A549 (cell line): Measurements from ENCODE around the gene UGT1A9. TPM values are rescaled to one million over a fixed set of nuclear protein-coding genes. Genes with fewer than 3 reads are reported as not detected.

Experiments
- ATAC-seq, 2 experiments: fragments of 200-7000 bp in 1 of 2; fragments of >200 bp in 1 of 2; cut with Nextera tagmentation in 1 of 2; cut with Tn5 transposase in 1 of 2; 3 replicates each; pipeline versions ENCODE4 v1.8.0 to v1.9.1; 2018 to 2020; ENCODE audit warnings: mild to moderate bottlenecking in 1 of 2, moderate library complexity in 1 of 2
- CTCF ChIA-PET: fragments of 300-600 bp; sonication (Branson Sonifier 250); formaldehyde crosslinking; extraction: SDS; loops from one replicate; lab custom pipeline; 2021; ENCODE audit warnings: antibody characterized with exemption, inconsistent platforms; lab: Yijun Ruan, JAX
- POLR2A ChIA-PET: fragments of 350-600 bp; formaldehyde crosslinking; extraction: SDS; loops from one replicate; lab custom pipeline; 2021; ENCODE audit warnings: antibody characterized with exemption, inconsistent platforms; lab: Yijun Ruan, JAX
- DNase-seq, 2 experiments: peaks; one replicate each; pipeline versions ENCODE4 v3.0.0 to v3.0.0-alpha.2; 2011 to 2016; ENCODE audit warnings: low read depth in 1 of 2, low spot score in 1 of 2
- FAIRE-seq: peaks from 2 replicates; lab custom pipeline; 2011; peaks lifted over from hg19 to GRCh38; lab: Jason Lieb, UNC
- H3K27ac ChIP-seq, 2 experiments: fragments of >200 bp; sonication (Bioruptor Twin); formaldehyde crosslinking; 3 replicates each; pipeline ENCODE4 v1.5.1; 2016 to 2017
- H3K4me1 ChIP-seq: fragments of >200 bp; sonication (Bioruptor Twin); formaldehyde crosslinking; 3 replicates; pipeline ENCODE4 v1.6.1; 2016
- H3K4me2 ChIP-seq: fragments of >200 bp; sonication (Bioruptor Twin); formaldehyde crosslinking; 3 replicates; pipeline ENCODE4 v1.6.1; 2016
- H3K4me3 ChIP-seq: fragments of >200 bp; sonication (Bioruptor Twin); formaldehyde crosslinking; 3 replicates; pipeline ENCODE4 v1.5.1; 2016
- H3K9me3 ChIP-seq: fragments of >200 bp; sonication (Bioruptor Twin); formaldehyde crosslinking; 3 replicates; pipeline ENCODE4 v1.6.1; 2016
- EHF ChIP-seq: fragments of 250-450 bp; sonication (Bioruptor Pico); IDR thresholded peaks from 2 replicates; pipeline ENCODE4 v1.5.0; 2020; ENCODE audit warnings: mild to moderate bottlenecking
- EHMT2 ChIP-seq: fragments of 200-600 bp; sonication (generic); IDR thresholded peaks from 2 replicates; pipeline ENCODE4 v1.6.1; 2016; ENCODE audit warnings: antibody characterized with exemption, low read depth, mild to moderate bottlenecking, moderate library complexity
- EP300 ChIP-seq, 2 experiments: fragments of >200 bp; sonication (Bioruptor Twin); formaldehyde crosslinking; IDR thresholded peaks; 2 replicates in 1 of 2; 3 replicates in 1 of 2; pipeline ENCODE4 v1.6.1; 2016 to 2017
- GATA3 ChIP-seq: IDR thresholded peaks from 2 replicates; pipeline ENCODE4 v1.6.1; 2012; ENCODE audit warnings: borderline replicate concordance
- HOXA7 ChIP-seq: fragments of 250-450 bp; sonication (Bioruptor Pico); IDR thresholded peaks from 2 replicates; pipeline ENCODE4 v1.5.0; 2020; ENCODE audit warnings: mild to moderate bottlenecking, moderate library complexity
- HOXB5 ChIP-seq: fragments of 250-450 bp; sonication (Bioruptor Pico); IDR thresholded peaks from 2 replicates; pipeline ENCODE4 v1.5.0; 2020; ENCODE audit warnings: mild to moderate bottlenecking, moderate library complexity
- JUNB ChIP-seq: fragments of >200 bp; sonication (Bioruptor Twin); formaldehyde crosslinking; IDR thresholded peaks from 2 replicates; pipeline ENCODE4 v1.6.1; 2016
- NFE2L2 ChIP-seq: fragments of 150-350 bp; conservative IDR thresholded peaks from 2 replicates; pipeline ENCODE4 v1.6.1; 2014; ENCODE audit warnings: low read length
- POLR2A ChIP-seq: IDR thresholded peaks from 2 replicates; pipeline ENCODE4 v1.6.1; 2012; ENCODE audit warnings: mild to moderate bottlenecking, low read length
- RAD21 ChIP-seq, 2 experiments: fragments of >200 bp in 1 of 2; sonication (Bioruptor Twin) in 1 of 2; formaldehyde crosslinking in 1 of 2; IDR thresholded peaks in 1 of 2; conservative IDR thresholded peaks in 1 of 2; 2 replicates in 1 of 2; 3 replicates in 1 of 2; pipeline ENCODE4 v1.6.1; 2012 to 2018; ENCODE audit warnings: inconsistent platforms in 1 of 2
- RCOR1 ChIP-seq: fragments of 150-350 bp; IDR thresholded peaks from 2 replicates; pipeline ENCODE4 v1.6.1; 2014; ENCODE audit warnings: antibody characterized with exemption, low read length, low read depth
- SMC3 ChIP-seq: fragments of >200 bp; sonication (Bioruptor Twin); formaldehyde crosslinking; IDR thresholded peaks from 3 replicates; pipeline ENCODE4 v1.6.1; 2018; ENCODE audit warnings: inconsistent platforms
- ZC3H11A ChIP-seq: fragments of 450-650 bp; IDR thresholded peaks from 2 replicates; pipeline ENCODE4 v1.6.1; 2014; ENCODE audit warnings: antibody characterized with exemption, mild to moderate bottlenecking
- ZNF302 ChIP-seq: fragments of 250-450 bp; sonication (Bioruptor Pico); IDR thresholded peaks from 2 replicates; pipeline ENCODE4 v1.9.0; 2021; ENCODE audit warnings: inconsistent platforms, mild to moderate bottlenecking, moderate library complexity
- WGBS: methylation state at CpG from one replicate; pipeline ENCODE4 v1.1.6; 2017; ENCODE audit errors: missing lambda C conversion rate; 5-methylcytosine and 5-hydroxymethylcytosine counted together
- polyA plus RNA-seq, 4 experiments: library from polyadenylated mRNA; depleted of rRNA in 3 of 4; stranded (reverse); fragments of >200 nt; fragmentation: RNase III in 1 of 4; extraction: RNeasy Plus Mini Kit Qiagen cat#74134 plus additional on column Dnase treatment in 1 of 4; gene quantifications; 2 replicates in 3 of 4; 3 replicates in 1 of 4; pipeline ENCODE4 v1.2.3, GENCODE V29; 2011 to 2017
- TF ChIP-seq, protein P1 (sequence below): fragments of 200-600 bp; sonication (generic); IDR thresholded peaks from 2 replicates; pipeline ENCODE4 v1.6.1; 2016; ENCODE audit warnings: antibody characterized with exemption, mild to moderate bottlenecking, moderate library complexity
- TF ChIP-seq, protein P2 (sequence below): IDR thresholded peaks from 2 replicates; pipeline ENCODE4 v1.6.1; 2012
- TF ChIP-seq, protein P3 (sequence below): fragments of 150-350 bp; IDR thresholded peaks from 2 replicates; pipeline ENCODE4 v1.6.1; 2014; ENCODE audit warnings: low read depth, mild to moderate bottlenecking, low read length
- TF ChIP-seq, protein P4 (sequence below): IDR thresholded peaks from 2 replicates; pipeline ENCODE4 v1.6.1; 2012
- TF ChIP-seq, protein P5 (sequence below): IDR thresholded peaks from 2 replicates; pipeline ENCODE4 v1.6.1; 2012; ENCODE audit warnings: low read depth, borderline replicate concordance
- TF ChIP-seq, protein P6 (sequence below): fragments of 250-450 bp; sonication (Bioruptor Pico); IDR thresholded peaks from 2 replicates; pipeline ENCODE4 v1.5.0; 2021; ENCODE audit warnings: mild to moderate bottlenecking, moderate library complexity, borderline replicate concordance
- TF ChIP-seq, protein P7 (sequence below): fragments of >200 bp; sonication (Bioruptor Twin); formaldehyde crosslinking; IDR thresholded peaks from 2 replicates; pipeline ENCODE4 v1.6.1; 2016

UGT1A9 gene
- polyA plus RNA-seq, 2 of the 4 experiments (the other 2 are of a cell fraction): 11.0 to 13.1 TPM

DNA sequence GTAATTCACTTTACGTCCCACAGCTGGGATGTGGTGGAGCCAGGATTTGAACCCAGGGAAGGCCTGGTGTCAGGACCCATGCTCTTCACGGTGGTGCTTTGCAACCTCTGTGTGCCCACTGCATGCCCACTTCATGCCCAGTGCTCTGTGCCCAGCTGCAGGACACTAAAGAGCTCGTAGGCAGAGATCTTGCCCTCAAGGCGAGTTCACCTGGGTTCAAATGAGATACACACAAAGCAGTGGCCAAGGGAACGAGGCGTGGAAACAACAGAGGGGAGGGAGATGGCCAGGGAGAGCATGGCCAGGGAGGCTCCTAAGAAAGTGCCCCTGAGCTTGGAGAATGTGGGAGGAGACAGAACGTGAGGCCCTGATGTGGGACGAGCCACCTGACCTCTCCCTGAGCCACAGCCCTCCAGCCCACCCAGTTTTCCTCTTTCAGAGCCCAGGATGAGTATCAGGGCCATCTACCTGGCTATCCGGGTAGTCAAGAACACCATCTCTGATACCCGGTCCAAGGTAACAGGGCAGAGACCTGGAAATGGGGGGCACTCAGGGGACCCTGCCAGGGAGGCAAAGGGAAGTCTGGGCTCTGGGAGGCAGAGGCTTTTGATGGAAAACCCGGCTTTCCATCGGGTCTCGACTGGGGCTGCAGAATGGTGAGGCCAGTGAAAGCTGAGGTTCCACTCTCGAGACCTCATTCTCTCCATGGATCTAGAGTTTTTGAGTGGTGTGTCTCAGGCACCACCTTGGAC, 126.8 kb downstream of the UGT1A9 start:
- ChIA-PET POLR2A (no interaction called here), CTCF (interaction anchor here (0.6 to 0.8 kb wide), 2 partner anchors 34 to 456 kb away, joined by 4 read pairs; no protein-coding TSS in a partner anchor)
- TF ChIP-seq, protein P1, sequence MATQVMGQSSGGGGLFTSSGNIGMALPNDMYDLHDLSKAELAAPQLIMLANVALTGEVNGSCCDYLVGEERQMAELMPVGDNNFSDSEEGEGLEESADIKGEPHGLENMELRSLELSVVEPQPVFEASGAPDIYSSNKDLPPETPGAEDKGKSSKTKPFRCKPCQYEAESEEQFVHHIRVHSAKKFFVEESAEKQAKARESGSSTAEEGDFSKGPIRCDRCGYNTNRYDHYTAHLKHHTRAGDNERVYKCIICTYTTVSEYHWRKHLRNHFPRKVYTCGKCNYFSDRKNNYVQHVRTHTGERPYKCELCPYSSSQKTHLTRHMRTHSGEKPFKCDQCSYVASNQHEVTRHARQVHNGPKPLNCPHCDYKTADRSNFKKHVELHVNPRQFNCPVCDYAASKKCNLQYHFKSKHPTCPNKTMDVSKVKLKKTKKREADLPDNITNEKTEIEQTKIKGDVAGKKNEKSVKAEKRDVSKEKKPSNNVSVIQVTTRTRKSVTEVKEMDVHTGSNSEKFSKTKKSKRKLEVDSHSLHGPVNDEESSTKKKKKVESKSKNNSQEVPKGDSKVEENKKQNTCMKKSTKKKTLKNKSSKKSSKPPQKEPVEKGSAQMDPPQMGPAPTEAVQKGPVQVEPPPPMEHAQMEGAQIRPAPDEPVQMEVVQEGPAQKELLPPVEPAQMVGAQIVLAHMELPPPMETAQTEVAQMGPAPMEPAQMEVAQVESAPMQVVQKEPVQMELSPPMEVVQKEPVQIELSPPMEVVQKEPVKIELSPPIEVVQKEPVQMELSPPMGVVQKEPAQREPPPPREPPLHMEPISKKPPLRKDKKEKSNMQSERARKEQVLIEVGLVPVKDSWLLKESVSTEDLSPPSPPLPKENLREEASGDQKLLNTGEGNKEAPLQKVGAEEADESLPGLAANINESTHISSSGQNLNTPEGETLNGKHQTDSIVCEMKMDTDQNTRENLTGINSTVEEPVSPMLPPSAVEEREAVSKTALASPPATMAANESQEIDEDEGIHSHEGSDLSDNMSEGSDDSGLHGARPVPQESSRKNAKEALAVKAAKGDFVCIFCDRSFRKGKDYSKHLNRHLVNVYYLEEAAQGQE: no peak
- TF ChIP-seq ZNF302 (no peak), HOXA7 (CRISPR knock-in tag) (no peak), SMC3 (no peak), ZC3H11A (no peak), EHF (no peak)
- TF ChIP-seq, protein P2, sequence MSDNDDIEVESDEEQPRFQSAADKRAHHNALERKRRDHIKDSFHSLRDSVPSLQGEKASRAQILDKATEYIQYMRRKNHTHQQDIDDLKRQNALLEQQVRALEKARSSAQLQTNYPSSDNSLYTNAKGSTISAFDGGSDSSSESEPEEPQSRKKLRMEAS: no peak
- TF ChIP-seq, protein P3, sequence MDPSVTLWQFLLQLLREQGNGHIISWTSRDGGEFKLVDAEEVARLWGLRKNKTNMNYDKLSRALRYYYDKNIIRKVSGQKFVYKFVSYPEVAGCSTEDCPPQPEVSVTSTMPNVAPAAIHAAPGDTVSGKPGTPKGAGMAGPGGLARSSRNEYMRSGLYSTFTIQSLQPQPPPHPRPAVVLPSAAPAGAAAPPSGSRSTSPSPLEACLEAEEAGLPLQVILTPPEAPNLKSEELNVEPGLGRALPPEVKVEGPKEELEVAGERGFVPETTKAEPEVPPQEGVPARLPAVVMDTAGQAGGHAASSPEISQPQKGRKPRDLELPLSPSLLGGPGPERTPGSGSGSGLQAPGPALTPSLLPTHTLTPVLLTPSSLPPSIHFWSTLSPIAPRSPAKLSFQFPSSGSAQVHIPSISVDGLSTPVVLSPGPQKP: no peak
- TF ChIP-seq, protein P4, sequence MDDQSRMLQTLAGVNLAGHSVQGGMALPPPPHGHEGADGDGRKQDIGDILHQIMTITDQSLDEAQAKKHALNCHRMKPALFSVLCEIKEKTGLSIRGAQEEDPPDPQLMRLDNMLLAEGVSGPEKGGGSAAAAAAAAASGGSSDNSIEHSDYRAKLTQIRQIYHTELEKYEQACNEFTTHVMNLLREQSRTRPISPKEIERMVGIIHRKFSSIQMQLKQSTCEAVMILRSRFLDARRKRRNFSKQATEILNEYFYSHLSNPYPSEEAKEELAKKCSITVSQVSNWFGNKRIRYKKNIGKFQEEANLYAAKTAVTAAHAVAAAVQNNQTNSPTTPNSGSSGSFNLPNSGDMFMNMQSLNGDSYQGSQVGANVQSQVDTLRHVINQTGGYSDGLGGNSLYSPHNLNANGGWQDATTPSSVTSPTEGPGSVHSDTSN: no peak
- DNase-seq (no peak), FAIRE-seq (no peak), ATAC-seq (no peak)
- Histone ChIP-seq H3K4me2 (no peak overlapping the region), H3K4me1 (peaks cover 8% of the 10 kb centered on the region), H3K4me3 (no peak overlapping the region), H3K9me3 (no peaks in the 10 kb centered on the region), H3K27ac (0 out of 6 replicates have a peak overlapping the region, but pooled peaks of 1 of the 2 experiments have one; percentile 0)
- 77% methylated on average over 13 of the region's 14 CpGs for WGBS

DNA sequence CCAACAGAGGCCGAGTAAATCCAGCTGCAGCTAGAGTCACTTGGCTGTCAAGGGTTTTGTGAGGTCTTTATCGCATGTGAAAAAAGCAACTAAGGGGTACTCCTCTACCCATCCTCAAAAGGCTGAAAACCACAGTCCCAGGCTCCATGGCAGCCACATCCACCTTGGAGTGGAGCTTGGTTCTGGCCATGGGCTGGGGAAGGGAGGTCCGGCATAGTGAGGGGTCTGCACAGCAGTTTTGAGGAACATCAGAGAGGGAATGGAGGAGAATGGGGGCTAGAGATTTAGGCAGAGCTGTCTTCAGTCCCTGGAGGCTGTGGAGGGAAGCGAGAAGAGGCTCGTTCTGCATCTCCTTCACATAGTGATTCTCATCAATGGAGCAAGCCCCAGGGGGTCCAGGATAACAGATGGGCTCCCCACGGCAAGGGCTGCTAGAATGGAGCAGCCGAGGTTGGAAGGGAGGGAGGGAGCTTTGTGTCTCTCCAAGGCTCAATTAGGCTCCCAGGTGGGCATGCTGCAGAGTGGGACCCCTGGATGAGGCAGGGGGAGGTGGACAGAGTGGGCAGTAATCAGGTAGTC, 127.5 kb downstream of the UGT1A9 start:
- no peak for DNase-seq
- 66% methylated on average over 7 of the region's 7 CpGs for WGBS
- Histone ChIP-seq H3K4me1 (peaks cover 8% of the 10 kb centered on the region), H3K9me3 (no peaks in the 10 kb centered on the region), H3K27ac (peak overlapping the region in 1 of 2 experiments; percentile 34; a peak in 1 of 6 replicates), H3K4me3 (no peak overlapping the region)
- ChIA-PET CTCF (interaction anchor here (0.6 to 0.8 kb wide), 2 partner anchors 33 to 457 kb away, joined by 4 read pairs; no protein-coding TSS in a partner anchor), POLR2A (no interaction called here)
- no peak for ATAC-seq
- FAIRE-seq: no peak
- TF ChIP-seq, protein P5, sequence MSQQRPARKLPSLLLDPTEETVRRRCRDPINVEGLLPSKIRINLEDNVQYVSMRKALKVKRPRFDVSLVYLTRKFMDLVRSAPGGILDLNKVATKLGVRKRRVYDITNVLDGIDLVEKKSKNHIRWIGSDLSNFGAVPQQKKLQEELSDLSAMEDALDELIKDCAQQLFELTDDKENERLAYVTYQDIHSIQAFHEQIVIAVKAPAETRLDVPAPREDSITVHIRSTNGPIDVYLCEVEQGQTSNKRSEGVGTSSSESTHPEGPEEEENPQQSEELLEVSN: no peak
- TF ChIP-seq EHF (no peak), RAD21 (conservative IDR thresholded peaks at IDR 0.05 in 1 of 2, IDR thresholded peaks at IDR 0.05 in 1 of 2) (no peak), GATA3 (no peak), HOXB5 (CRISPR knock-in tag) (no peak), NFE2L2 (no peak), RCOR1 (no peak), JUNB (no peak), EP300 (IDR thresholded peaks at IDR 0.05) (no peak), SMC3 (no peak), EHMT2 (no peak), POLR2A (no peak)
- TF ChIP-seq, protein P6, sequence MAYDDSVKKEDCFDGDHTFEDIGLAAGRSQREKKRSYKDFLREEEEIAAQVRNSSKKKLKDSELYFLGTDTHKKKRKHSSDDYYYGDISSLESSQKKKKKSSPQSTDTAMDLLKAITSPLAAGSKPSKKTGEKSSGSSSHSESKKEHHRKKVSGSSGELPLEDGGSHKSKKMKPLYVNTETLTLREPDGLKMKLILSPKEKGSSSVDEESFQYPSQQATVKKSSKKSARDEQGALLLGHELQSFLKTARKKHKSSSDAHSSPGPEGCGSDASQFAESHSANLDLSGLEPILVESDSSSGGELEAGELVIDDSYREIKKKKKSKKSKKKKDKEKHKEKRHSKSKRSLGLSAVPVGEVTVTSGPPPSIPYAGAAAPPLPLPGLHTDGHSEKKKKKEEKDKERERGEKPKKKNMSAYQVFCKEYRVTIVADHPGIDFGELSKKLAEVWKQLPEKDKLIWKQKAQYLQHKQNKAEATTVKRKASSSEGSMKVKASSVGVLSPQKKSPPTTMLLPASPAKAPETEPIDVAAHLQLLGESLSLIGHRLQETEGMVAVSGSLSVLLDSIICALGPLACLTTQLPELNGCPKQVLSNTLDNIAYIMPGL (CRISPR knock-in tag): no peak
- TF ChIP-seq, protein P7, sequence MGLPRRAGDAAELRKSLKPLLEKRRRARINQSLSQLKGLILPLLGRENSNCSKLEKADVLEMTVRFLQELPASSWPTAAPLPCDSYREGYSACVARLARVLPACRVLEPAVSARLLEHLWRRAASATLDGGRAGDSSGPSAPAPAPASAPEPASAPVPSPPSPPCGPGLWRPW: no peak
- TF ChIP-seq, protein P1: no peak
- TF ChIP-seq, all 56 proteins: peak for 0
- H3K4me2 ChIP-seq: no peak overlapping the region
